Chondrocyte (in vitro differentiated cells): ENCODE data around the gene ANAPC13. TPM values are rescaled to one million over a fixed set of nuclear protein-coding genes. Genes with fewer than 3 reads are reported as not detected.

Experiments
- DNase-seq: peaks from one replicate; pipeline ENCODE4 v3.0.0; 2021; ENCODE audit warnings: mixed read lengths, low spot score
- H3K27ac Mint-ChIP-seq: one replicate; pipeline ENCODE4 v1.8.0; 2021; ENCODE audit warnings: mild to moderate bottlenecking, moderate library complexity, mixed read lengths; ENCODE audit not compliant: unreplicated experiment
- H3K27me3 Mint-ChIP-seq: 2 replicates; pipeline ENCODE4 v1.8.0; 2021; ENCODE audit warnings: low read depth, mixed read lengths
- H3K36me3 Mint-ChIP-seq: 2 replicates; pipeline ENCODE4 v1.8.0; 2021; ENCODE audit warnings: low read depth, mixed read lengths
- H3K4me1 Mint-ChIP-seq: 2 replicates; pipeline ENCODE4 v1.8.0; 2021; ENCODE audit warnings: low read depth, mild to moderate bottlenecking, mixed read lengths
- H3K4me3 Mint-ChIP-seq: one replicate; pipeline ENCODE4 v1.8.0; 2021; ENCODE audit warnings: mild to moderate bottlenecking, moderate library complexity, mixed read lengths; ENCODE audit not compliant: unreplicated experiment
- H3K9me3 Mint-ChIP-seq: 2 replicates; pipeline ENCODE4 v1.8.0; 2021; ENCODE audit warnings: low read depth, mixed read lengths
- CTCF ChIP-seq: fragments of 200-600 bp; sonication (generic); IDR thresholded peaks from 2 replicates; pipeline ENCODE4 v1.5.0; 2021; ENCODE audit warnings: antibody characterized with exemption, mild to moderate bottlenecking, moderate library complexity
- total RNA-seq: library from RNA; stranded (reverse); gene quantifications from 3 replicates; pipeline ENCODE4 v1.2.1, GENCODE V29; 2021

ANAPC13 gene
- total RNA-seq, 1 donor from 2014 or later: 86.0 TPM

- Mint-ChIP-seq H3K4me3 (no peak overlapping the region), H3K27ac (no peak overlapping the region), H3K4me1 (peaks cover 35% of the 10 kb centered on the region), H3K27me3 (no peaks in the 10 kb centered on the region), H3K9me3 (no peaks in the 10 kb centered on the region), H3K36me3 (peaks cover 5% of the 10 kb centered on the region)
- TF ChIP-seq CTCF: no peak
- DNase-seq: no peak
Observed at GRCh38 chr3:134472831-134473230, 13.0 kb downstream of the ANAPC13 start.

GRCh38 chr3:134471521-134472193 lies 14.1 kb downstream of the ANAPC13 start:
- TF ChIP-seq CTCF: no peak
- no peak for DNase-seq

GRCh38 chr3:134468519-134468918 lies 17.3 kb downstream of the ANAPC13 start:
- H3K27ac Mint-ChIP-seq: peak overlapping the region; percentile 39
- no peaks in the 10 kb centered on the region for H3K36me3 Mint-ChIP-seq
- no peaks in the 10 kb centered on the region for H3K9me3 Mint-ChIP-seq
- H3K27me3 Mint-ChIP-seq: no peaks in the 10 kb centered on the region
- H3K4me3 Mint-ChIP-seq: no peak overlapping the region
- no peak for TF ChIP-seq CTCF
- DNase-seq: no peak
- peaks cover 50% of the 10 kb centered on the region for H3K4me1 Mint-ChIP-seq

More at GRCh38 chr3:134471521-134472193, 14.1 kb downstream of the ANAPC13 start:
- Mint-ChIP-seq H3K36me3 (peaks cover 3% of the 10 kb centered on the region), H3K9me3 (no peaks in the 10 kb centered on the region), H3K27me3 (no peaks in the 10 kb centered on the region), H3K4me1 (peaks cover 33% of the 10 kb centered on the region), H3K27ac (no peak overlapping the region), H3K4me3 (no peak overlapping the region)

GRCh38 chr3:134466331-134466730 lies 19.5 kb downstream of the ANAPC13 start:
- Mint-ChIP-seq H3K27me3 (no peaks in the 10 kb centered on the region), H3K4me1 (peaks cover 64% of the 10 kb centered on the region), H3K27ac (peak overlapping the region; percentile 73), H3K9me3 (no peaks in the 10 kb centered on the region), H3K36me3 (no peaks in the 10 kb centered on the region), H3K4me3 (no peak overlapping the region)
- DNase-seq: no peak
- no peak for TF ChIP-seq CTCF

- Mint-ChIP-seq H3K27me3 (no peaks in the 10 kb centered on the region), H3K4me3 (peak overlapping the region; percentile 39), H3K9me3 (no peaks in the 10 kb centered on the region), H3K4me1 (peaks cover 76% of the 10 kb centered on the region), H3K36me3 (no peaks in the 10 kb centered on the region), H3K27ac (peak overlapping the region; percentile 96)
- DNase-seq: no peak
- TF ChIP-seq CTCF: peak; percentile 46
Observed at GRCh38 chr3:134464689-134465365, 21.0 kb downstream of the ANAPC13 start.
